HT1080 (cell line): ENCODE data around the gene FBXO4. TPM values are rescaled to one million over a fixed set of nuclear protein-coding genes. Genes with fewer than 3 reads are reported as not detected.
A peak's percentile ranks its signal among the peaks of the same experiment; 100 is the strongest.
"Not testable (repeated sequence)": the region's sequence is repeated elsewhere in the genome, so short reads cannot be mapped to it uniquely, and the experiment has no call there.

Source experiments
- DNase-seq: peaks from one replicate; pipeline ENCODE4 v3.0.0-alpha.2; 2015; ENCODE audit warnings: low read depth
- total RNA-seq: library from RNA; depleted of rRNA; stranded (reverse); fragments of >200 nt; shearing (Covaris generic); gene quantifications from 2 replicates; pipeline ENCODE4 v1.2.3, GENCODE V29; 2014

The FBXO4 gene
- total RNA-seq, 1 experiment from 2014 or later = 7.4 TPM

GRCh38 chr5:41921874-41922273 is 3.2 kb upstream of the FBXO4 start:
- peak; percentile 54 for DNase-seq

- no peak for DNase-seq
Measured at GRCh38 chr5:41924526-41924871, 582 bp upstream of the FBXO4 start.

GRCh38 chr5:41925555-41925951 is 472 bp downstream of the FBXO4 start:
- DNase-seq = peak; percentile 42

- DNase-seq = no peak
Measured at GRCh38 chr5:41927604-41928003, 2.5 kb downstream of the FBXO4 start.

GRCh38 chr5:41929035-41929434 is 4.0 kb downstream of the FBXO4 start:
- no peak for DNase-seq

GRCh38 chr5:41932770-41933169 is 7.7 kb downstream of the FBXO4 start:
- no peak for DNase-seq

GRCh38 chr5:41935544-41935943 is 10.5 kb downstream of the FBXO4 start:
- no peak for DNase-seq

GRCh38 chr5:41940641-41941040 is 15.6 kb downstream of the FBXO4 start:
- no peak for DNase-seq

GRCh38 chr5:41945332-41945955 is 20.4 kb downstream of the FBXO4 start:
- DNase-seq = not testable (repeated sequence)

GRCh38 chr5:41951224-41951623 is 26.1 kb downstream of the FBXO4 start:
- no peak for DNase-seq

GRCh38 chr5:41954286-41954685 is 29.2 kb downstream of the FBXO4 start:
- no peak for DNase-seq

GRCh38 chr5:41955432-41956024 is 30.4 kb downstream of the FBXO4 start:
- no peak for DNase-seq

- DNase-seq = no peak
Measured at GRCh38 chr5:41956943-41957342, 31.9 kb downstream of the FBXO4 start.

GRCh38 chr5:41960481-41960880 is 35.4 kb downstream of the FBXO4 start:
- no peak for DNase-seq

- DNase-seq = no peak
Measured at GRCh38 chr5:41961736-41962135, 36.7 kb downstream of the FBXO4 start.

- DNase-seq = no peak
Measured at GRCh38 chr5:41962491-41962890, 37.4 kb downstream of the FBXO4 start.

- DNase-seq = no peak
Measured at GRCh38 chr5:41966401-41967105, 41.5 kb downstream of the FBXO4 start.

- no peak for DNase-seq
Measured at GRCh38 chr5:41967401-41967800, 42.3 kb downstream of the FBXO4 start.

- no peak for DNase-seq
Measured at GRCh38 chr5:41968153-41968723, 43.2 kb downstream of the FBXO4 start.

GRCh38 chr5:41973087-41973486 is 48.0 kb downstream of the FBXO4 start:
- DNase-seq = no peak

- DNase-seq = no peak
Measured at GRCh38 chr5:41973887-41974286, 48.8 kb downstream of the FBXO4 start.

- DNase-seq = no peak
Measured at GRCh38 chr5:41978676-41979075, 53.6 kb downstream of the FBXO4 start.

GRCh38 chr5:41980396-41980795 is 55.3 kb downstream of the FBXO4 start:
- DNase-seq = no peak
